Hematopoietic multipotent progenitor cell treated with erythropoietin and hydrocortisone succinate and interleukin-3 and kit ligand, for 15 days (in vitro differentiated cells): ENCODE results near the gene ANKZF1.
"Not testable (repeated sequence)": the region's sequence is repeated elsewhere in the genome, so short reads cannot be mapped to it uniquely, and the experiment has no call there.

Experiments
- DNase-seq: peaks from one replicate; pipeline ENCODE4 v3.0.0-alpha.2; 2015; ENCODE audit warnings: low spot score

Gene ANKZF1, protein sequence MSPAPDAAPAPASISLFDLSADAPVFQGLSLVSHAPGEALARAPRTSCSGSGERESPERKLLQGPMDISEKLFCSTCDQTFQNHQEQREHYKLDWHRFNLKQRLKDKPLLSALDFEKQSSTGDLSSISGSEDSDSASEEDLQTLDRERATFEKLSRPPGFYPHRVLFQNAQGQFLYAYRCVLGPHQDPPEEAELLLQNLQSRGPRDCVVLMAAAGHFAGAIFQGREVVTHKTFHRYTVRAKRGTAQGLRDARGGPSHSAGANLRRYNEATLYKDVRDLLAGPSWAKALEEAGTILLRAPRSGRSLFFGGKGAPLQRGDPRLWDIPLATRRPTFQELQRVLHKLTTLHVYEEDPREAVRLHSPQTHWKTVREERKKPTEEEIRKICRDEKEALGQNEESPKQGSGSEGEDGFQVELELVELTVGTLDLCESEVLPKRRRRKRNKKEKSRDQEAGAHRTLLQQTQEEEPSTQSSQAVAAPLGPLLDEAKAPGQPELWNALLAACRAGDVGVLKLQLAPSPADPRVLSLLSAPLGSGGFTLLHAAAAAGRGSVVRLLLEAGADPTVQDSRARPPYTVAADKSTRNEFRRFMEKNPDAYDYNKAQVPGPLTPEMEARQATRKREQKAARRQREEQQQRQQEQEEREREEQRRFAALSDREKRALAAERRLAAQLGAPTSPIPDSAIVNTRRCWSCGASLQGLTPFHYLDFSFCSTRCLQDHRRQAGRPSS

DNA sequence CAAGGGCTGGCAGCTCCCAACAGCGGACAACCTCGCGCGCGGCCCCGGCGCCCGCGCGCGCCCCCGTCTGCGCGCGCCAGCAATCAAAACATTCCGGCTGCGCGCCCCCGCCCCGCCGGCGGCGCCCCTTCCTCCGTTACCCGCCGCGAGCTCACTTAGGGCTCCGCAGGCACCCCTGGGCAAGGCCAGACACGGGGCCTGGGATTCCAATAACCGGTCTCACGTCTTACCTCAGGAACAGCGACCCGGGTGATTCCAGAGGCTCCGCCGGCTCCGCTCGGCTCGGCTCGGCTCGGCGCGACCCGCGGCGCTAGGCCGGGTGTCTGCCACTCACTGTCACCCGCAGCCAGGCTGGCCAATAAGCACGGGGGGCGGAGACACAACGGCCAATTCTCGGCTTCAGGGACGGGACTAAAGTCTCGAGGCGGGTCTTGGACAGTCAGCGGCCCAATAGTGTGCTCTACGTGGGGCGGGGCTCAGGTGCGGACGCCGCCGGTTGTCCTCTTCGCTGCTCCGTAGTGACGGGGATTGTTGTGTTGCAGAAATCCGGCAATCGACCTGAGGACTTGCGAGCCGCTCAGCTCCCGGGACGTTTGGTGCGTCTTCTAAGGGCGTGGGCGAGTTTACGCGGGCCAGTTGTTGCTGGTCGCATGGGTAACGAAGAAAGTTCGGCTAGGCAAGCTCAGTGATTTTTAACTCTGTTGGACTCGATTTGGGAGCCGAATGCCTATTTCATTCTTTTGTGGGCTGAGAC, at the start of gene ANKZF1, which contains the start of gene ATG9A:
ANKZF1 (plus strand) TSS at position 502 of the 754 bp plus-strand sequence. CDS start 452 bp downstream, outside the sequence.
ATG9A (minus strand) TSS at position 332 of the 754 bp plus-strand sequence. CDS start 1,612 bp downstream, outside the sequence.
- DNase-seq = peak; percentile 99

DNA sequence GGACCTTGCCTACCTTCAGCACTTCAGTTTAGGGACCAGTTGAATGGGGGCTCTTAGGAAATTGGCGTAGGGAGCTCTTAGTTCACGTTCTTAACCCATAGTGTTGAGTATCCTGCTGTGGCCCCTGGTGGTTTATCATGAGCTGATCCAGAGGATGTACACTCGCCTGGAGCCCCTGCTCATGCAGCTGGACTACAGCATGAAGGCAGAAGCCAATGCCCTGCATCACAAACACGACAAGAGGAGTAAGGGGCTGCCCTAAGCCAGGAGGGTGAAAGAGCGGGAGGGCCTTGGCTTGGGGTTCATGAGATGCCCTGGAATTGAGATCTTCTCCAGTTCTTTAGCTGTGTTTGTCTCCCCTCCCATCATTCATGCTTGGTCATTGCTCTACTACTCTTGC, 48.6 kb upstream of the ANKZF1 start:
- DNase-seq = no peak

DNA sequence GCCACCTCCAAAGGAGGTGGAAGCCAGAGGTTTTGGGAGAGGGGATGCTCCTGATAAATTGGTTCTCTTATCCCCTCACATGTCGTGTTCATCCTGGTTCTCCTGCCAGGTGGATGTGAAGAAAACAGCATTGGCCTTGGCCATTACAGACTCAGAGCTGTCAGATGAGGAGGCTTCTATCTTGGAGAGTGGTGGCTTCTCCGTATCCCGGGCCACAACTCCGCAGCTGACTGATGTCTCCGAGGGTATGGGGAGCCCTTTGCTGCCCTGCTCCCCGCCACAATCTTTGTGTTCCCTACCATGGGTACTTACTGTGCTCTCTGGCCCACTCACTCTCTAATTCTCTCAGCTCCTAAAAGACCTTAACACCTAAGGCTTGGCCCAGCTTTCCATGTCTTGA, 48.1 kb upstream of the ANKZF1 start:
- DNase-seq = no peak

DNA sequence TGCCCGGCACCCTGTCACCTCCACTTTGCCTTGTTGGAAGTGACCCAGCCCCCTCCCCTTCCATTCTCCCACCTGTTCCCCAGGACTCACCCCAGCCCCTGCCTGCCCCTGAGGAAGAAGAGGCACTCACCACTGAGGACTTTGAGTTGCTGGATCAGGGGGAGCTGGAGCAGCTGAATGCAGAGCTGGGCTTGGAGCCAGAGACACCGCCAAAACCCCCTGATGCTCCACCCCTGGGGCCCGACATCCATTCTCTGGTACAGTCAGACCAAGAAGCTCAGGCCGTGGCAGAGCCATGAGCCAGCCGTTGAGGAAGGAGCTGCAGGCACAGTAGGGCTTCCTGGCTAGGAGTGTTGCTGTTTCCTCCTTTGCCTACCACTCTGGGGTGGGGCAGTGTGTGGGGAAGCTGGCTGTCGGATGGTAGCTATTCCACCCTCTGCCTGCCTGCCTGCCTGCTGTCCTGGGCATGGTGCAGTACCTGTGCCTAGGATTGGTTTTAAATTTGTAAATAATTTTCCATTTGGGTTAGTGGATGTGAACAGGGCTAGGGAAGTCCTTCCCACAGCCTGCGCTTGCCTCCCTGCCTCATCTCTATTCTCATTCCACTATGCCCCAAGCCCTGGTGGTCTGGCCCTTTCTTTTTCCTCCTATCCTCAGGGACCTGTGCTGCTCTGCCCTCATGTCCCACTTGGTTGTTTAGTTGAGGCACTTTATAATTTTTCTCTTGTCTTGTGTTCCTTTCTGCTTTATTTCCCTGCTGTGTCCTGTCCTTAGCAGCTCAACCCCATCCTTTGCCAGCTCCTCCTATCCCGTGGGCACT, 47.1 kb upstream of the ANKZF1 start:
- DNase-seq = no peak

DNA sequence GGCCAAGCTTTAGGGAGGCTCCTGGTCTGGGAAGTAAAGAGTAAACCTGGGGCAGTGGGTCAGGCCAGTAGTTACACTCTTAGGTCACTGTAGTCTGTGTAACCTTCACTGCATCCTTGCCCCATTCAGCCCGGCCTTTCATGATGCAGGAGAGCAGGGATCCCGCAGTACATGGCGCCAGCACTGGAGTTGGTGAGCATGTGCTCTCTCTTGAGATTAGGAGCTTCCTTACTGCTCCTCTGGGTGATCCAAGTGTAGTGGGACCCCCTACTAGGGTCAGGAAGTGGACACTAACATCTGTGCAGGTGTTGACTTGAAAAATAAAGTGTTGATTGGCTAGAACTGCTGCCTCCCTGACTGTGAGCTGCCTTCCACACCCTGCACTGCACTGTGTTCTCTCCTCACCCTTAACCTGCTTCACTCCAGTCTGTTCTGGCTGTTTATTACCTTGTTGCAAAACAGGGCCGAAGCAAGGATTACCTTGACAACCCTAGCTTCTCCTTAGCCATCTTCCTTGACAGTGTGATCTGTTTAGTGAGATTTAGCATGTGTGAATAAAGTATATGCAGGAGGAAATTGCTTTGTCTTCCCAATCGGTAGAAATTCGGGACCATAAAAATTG, 46.3 kb upstream of the ANKZF1 start:
- DNase-seq = no peak

DNA sequence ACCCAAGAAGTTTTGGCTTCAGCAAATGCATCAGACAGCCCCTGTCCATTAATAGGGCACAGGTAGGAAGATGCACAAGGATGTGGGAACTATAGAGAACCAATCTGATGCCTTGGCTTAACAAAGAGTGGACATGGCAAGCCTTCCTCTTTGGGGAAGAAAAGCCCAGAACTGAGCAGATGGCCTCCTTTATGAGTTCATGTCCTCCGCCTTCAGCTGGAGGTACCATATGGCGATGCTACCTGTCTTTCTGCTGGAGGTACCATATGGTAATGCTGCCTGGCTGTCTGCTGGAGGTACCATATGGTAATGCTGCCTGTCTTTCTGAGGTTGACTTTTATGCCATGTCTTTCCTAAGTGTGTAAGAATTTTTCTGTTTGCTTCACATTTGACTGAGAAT, 45.5 kb upstream of the ANKZF1 start:
- DNase-seq = no peak

DNA sequence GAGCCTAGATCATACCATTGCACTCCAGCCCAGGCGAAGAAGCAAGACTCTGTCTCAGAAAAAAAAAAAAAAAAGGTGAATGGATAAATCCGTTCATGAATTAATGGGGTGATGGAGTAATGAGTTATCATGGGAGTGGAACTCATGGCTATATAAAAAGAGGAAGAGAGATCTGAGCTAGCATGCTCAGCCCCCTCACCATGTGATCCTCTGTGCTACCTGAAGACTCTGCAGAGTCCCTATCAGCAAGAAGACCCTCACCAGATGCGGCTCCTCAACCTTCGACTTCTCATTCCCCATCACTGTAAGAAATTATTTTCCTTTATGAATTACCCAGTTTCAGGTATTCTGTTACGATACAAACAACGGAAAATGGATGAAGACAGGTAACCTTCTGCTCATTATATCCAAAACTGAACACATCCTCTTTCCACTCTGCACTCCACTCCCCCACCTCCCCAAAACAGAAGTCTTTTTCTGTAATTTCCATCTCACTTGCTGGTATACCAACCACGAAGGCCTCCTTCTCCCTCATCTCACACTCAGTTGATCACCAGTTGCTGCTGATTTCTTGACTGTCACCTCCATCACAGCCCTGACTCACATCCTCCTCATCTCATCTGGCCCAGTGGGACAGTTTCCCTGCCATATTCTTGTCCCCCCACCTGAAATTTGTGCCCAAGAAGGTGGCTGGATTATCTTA, 42.7 kb upstream of the ANKZF1 start:
- no peak for DNase-seq

DNA sequence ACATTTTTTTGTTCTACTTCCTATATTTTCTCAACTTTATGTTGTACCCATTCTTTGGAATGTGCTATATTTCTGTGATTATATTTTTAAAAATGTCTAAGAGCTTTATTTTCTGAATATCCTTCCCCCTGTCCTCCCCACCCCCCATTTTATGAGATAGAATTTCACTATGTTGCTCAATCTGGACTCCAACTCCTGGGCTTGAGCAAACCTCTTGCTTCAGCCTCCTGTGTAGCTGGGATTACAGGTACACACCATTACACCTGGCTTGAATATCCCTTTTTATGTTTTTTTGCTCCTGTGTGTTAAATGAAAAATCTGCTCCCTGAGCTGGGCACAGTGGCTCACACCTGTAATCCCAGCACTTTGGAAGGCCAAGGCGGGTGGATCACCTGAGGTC, 32.2 kb upstream of the ANKZF1 start:
- no peak for DNase-seq

DNA sequence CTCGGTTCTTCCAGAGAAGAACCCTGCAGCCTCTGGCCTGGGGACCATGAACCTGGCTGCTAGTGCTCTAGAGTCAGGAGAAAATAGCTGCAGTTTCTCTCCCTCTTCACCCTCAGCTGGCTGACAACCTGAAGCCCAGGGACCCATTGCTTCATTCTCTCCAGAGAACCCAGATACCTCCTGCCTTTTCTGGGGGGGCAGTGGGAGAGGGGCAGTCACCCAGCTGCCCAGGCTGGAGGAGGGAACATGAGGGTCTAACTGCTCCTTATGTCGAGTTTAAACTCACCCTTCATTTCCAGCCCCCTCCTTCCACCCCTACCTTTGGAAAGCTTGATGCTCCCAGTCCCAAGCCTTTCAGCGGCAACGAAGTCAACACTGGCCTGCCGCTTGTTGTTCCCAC, 30.6 kb upstream of the ANKZF1 start:
- DNase-seq = peak; percentile 1

DNA sequence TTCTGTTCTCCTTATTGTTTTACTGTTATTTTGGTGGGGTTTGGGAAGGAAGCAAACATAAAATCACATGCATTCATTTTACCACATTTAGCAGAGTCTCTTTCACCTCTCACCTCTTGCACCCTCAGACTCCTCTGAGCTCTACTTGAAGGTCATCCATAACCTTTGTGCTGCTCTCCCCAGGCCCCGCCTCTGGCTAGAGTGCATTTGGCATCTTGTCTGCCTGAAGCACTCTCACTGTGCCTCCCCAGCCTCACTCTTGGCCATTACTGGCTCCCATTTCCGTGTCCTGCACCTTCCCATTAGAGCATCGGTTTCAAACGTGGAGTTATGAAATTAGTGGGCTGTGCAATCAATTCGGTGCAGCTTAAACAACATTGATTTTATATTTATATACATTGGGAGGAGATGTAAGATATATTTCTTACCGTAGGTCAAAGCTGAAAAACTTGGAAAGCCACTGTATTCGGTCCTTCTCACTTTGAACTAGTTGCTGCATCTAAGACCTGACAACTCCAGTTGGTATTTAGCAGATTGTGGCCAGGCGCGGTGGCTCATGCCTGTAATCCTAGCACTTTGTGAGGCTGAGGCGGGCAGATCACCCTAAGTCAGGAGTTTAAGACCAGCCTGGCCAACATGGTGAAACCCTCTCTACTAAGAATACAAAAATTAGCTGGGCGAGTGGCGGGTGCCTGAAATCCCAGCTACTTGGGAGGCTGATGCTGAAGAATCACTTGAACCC, 30.0 kb upstream of the ANKZF1 start:
- peak; percentile 1 for DNase-seq

DNA sequence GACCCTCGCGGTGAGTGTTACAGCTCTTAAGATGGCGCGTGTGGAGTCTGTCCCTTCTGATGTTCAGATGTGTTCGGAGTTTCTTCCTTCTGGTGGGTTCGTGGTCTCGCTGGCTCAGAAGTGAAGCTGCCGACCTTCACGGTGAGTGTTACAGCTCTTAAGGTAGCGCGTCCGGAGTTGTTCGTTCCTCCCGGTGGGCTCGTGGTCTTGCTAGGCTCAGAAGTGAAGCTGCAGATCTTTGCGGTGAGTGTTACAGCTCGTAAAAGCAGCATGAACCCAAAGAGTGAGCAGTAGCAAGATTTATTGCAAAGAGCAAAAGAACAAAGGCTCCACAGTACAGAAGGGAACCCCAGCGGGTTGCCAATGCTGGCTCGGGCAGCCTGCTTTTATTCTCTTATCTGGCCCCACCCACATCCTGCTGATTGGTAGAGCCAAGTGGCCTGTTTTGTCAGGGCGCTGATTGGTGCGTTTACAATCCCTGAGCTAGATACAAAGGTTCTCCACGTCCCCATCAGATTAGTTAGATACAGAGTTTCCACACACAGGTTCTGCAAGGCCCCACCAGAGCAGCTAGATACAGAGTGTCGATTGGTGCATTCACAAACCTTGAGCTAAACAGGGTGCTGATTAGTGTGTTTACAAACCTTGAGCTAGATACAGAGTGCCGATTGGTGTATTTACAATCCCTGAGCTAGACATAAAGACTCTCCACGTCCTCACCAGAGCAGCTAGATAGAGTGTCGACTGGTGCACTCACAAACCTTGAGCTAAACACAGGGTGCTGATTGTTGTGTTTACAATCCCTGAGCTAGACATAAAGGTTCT, 28.9 kb upstream of the ANKZF1 start:
- peak; percentile 1 for DNase-seq

DNA sequence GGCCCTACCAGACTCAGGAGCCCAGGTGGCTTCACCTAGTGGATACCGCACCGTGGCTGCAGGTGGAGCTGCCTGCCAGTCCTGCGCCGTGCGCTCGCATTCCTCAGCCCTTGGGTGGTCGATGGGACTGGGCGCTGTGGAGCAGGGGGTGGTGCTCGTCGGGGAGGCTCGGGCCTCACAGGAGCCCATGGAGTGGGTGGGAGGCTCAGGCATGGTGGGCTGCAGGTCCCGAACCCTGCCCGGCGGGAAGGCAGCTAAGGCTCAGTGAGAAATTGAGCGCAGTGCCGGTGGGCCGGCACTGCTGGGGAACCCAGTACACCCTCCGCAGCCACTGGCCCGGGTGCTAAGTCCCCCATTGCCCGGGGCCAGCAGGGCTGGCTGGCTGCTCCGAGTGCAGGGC, 28.3 kb upstream of the ANKZF1 start:
- DNase-seq = not testable (repeated sequence)

DNA sequence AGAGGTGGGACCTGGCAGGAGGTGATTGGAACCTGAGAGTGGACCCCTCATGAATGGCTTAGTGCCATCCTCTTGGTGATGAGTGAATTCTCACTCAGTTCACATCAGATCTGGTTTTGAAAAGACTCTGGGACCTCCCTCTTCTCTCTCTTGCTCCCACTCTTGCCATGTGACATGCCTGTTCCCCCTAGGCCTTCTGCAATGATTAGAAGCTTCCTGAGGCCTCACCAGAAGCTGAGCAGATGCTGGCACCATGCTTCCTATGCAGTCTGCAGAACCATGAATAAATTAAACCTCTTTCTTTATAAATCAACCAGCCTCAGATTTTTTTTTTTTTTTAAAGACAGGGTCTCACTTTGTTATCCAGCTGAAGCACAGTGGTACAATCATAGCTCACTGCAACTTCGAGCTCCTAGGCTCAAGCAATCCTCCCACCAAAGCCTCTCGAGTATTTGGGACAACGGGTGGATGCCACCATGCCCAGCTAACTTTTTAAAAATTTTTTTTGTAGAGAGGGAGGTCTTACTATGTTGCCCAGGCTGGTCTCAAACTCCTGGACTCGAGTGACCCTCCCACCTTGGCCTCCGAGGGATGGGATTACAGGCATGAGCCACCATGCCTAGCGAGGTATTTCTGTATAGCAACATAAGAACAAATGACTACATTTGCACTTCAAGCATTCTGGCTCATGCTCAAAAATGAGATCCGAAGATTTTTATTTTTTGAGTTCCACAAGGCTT, 25.0 kb upstream of the ANKZF1 start:
- peak; percentile 3 for DNase-seq

DNA sequence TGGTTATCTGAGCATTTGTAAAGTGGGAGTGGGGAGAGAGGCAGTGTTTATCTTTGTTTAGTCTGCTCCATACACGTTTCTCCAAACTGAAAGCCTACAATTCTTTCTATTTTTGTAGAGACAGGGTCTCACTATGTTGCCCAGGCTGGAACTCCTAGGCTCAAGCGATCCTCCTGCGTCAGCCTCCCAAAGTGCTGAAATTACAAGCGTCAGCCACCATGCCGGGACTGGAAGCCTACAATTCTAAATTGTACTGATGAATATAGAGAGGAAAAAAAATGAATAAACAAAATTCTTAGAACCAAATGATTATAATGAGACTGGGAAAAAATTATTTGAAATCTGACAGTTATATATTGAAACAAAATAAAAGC, 24.5 kb upstream of the ANKZF1 start:
- DNase-seq = no peak

DNA sequence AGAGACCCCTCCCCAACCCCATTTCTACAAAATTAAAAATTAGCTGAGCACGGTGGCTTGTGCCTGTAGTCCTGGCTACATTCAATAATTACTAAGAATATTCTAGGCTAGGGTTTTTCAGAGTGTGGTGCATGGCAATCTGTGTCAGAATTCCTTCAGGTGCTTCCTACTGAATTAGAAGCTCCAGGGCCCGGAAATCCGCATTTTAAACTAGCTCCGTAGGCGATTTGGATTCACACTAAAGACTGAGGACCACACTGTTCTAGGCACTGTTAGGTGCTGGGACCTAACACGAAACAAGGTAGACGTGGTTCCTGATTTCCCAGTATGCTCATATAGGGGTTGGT, 23.7 kb upstream of the ANKZF1 start:
- DNase-seq = no peak

DNA sequence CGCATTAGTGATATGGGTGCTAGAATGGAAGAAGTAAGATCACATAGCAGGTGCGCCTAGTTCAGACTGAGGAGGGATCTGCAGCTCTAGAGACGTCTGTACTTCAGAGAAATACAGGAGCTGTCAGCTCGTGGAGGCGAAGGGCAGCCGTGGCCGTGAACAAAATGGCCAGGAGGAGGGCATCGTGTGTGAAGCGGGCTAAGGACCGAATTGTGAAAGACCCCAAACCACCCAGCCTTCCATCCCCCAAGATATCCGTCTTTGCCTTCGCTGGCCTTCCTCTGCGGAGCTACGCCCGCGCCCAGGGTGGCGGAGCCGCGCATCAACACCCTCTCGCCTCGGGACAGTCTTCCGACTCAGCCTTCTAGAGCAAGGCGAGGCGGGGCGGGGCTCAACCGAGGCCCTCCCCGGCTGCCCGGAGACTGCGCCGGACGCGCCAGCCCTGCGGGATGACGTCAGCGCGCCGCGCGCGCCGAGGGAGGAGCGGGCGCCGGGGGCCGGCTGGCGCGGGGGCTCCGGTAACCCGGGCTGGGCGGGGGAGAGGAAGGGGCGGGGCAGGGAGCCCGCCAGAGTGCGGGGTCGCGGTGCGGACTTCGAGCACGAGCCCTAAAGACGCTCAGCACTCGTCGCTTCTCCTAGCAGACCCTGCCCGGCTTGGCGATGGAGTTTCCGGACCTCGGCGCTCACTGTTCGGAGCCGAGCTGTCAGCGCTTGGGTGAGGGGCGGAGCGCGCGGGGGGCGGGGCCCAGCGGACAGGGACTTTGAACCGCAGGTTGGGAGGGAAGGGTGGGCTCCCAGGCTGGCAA, 23.1 kb upstream of the ANKZF1 start, which contains the start of gene ZFAND2B:
ZFAND2B (plus strand) TSS at position 455 of the 806 bp plus-strand sequence; CDS start at position 661, 206 bp downstream.
- peak; percentile 94 for DNase-seq

DNA sequence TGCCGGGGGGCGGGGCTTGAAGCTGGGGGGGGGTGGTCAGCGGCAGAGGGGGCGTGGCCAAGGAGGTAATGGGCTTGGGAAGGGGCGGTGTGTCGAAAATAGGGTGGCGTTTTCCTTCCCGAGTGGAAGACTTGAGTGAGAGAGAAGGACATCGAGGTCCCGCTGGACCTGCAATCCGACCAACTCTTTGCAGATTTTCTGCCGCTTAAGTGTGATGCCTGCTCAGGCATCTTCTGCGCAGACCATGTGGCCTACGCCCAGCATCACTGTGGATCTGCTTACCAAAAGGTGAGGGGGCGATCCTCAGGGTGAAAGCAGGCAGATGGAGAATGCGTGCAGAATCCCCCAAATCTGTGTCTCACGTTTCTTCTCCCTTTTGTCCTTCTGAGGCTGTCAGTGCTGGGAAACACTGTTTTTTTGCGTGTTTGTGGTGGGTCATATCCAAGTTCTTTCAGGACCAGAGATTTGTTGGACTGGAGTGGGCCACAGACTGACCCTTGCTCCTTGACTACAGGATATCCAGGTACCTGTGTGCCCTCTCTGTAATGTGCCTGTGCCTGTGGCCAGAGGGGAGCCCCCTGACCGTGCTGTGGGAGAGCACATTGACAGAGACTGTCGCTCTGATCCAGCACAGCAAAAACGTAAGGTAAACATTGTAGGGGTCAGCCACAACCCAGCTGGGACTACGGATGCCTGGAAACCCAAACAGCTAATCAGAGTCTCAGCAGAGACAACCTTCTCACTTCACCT, 22.3 kb upstream of the ANKZF1 start:
- no peak for DNase-seq
